Pancreas (tissue), 10 donors: Measurements from ENCODE around the gene MGAT3. TPM values are rescaled to one million over a fixed set of nuclear protein-coding genes. Genes with fewer than 3 reads are reported as not detected.
"Not testable (repeated sequence)": the region's sequence is repeated elsewhere in the genome, so short reads cannot be mapped to it uniquely, and the experiment has no call there.

Experiments used
- ATAC-seq, 4 donors: fragments of 200-7000 bp; cut with Tn5 transposase; one replicate each; pipeline versions ENCODE4 v1.8.0 to v1.9.1; 2020; ENCODE audit warnings: mild to moderate bottlenecking in 4 of 4, moderate library complexity in 4 of 4
- DNase-seq, 6 donors: peaks; one replicate each; pipeline ENCODE4 v3.0.0-alpha.2; 2020
- FAIRE-seq: peaks from 2 replicates; lab custom pipeline; 2012; peaks lifted over from hg19 to GRCh38; lab: Jason Lieb, UNC
- H3K27ac ChIP-seq, 4 donors: fragments of 200-600 bp; sonication (generic); 1 replicate in 3 of 4; 2 replicates in 1 of 4; pipeline versions ENCODE4 v1.5.0 to v1.8.0; 2020
- H3K27me3 ChIP-seq, 4 donors: fragments of 200-600 bp; one replicate each; pipeline ENCODE4 v1.8.0; 2021
- H3K36me3 ChIP-seq, 3 donors: fragments of 200-600 bp; sonication (generic) in 1 of 3; one replicate each; pipeline versions ENCODE4 v1.5.0 to v1.8.0; 2020 to 2021
- H3K4me1 ChIP-seq, 3 donors: fragments of 200-600 bp; one replicate each; pipeline ENCODE4 v1.8.0; 2021
- H3K4me3 ChIP-seq, 4 donors: fragments of 200-600 bp; sonication (generic) in 2 of 4; one replicate each; pipeline versions ENCODE4 v1.5.0 to v1.8.0; 2020 to 2021
- H3K9me3 ChIP-seq, 4 donors: fragments of 200-600 bp; one replicate each; pipeline ENCODE4 v1.8.0; 2021
- WGBS, 2 donors: extraction: QIAGEN DNeasy Blood & Tissue Kit; methylation state at CpG; one replicate each; pipeline ENCODE4 v1.1.7; 2013; 5-methylcytosine and 5-hydroxymethylcytosine counted together
- intact Hi-C, 3 donors: fragments of 100-400 bp; cut with DNase I; formaldehyde crosslinking; loops; one replicate each; pipeline versions ENCODE4 v1.11.1 to v1.14.2; 2022
- polyA plus RNA-seq, 2 donors: library from polyadenylated mRNA; stranded (reverse); fragments of 200-250 nt; gene quantifications; one replicate each; pipeline ENCODE4 v1.2.3, GENCODE V29; 2013
- total RNA-seq, 6 donors: library from RNA; stranded (reverse); fragmentation: NEBNext Ultra II Directional in 4 of 6; extraction: Animal tissue kit (Norgen Biotek cat#: 25700) in 4 of 6; gene quantifications; one replicate each; pipeline versions ENCODE4 v1.2.1 to v1.2.4, GENCODE V29; 2021 to 2023
- TF ChIP-seq, protein P1 (sequence below), 4 donors: fragments of 200-600 bp; sonication (generic) in 3 of 4; IDR thresholded peaks; one replicate each; pipeline versions ENCODE4 v1.5.0 to v1.8.0; 2021; ENCODE audit warnings: antibody characterized with exemption in 4 of 4
- donor health status: healthy with polysubstance abuse.
- donor health status: DM: no; HTN: no; CAD: no; lungs with moderate emphysema.
- donor health status: DM: no; HTN: no; CAD: no.
- donor health status: control.
- donor health status: control.
- donor health status: Bipolar disorder and iron deficiency.
- donor health status: DM: yes; HTN: yes; CAD: no.
- donor health status: DM: no; HTN: no; CAD: no.
- donor health status: DM: no; HTN: no; CAD: no.
- donor health status: DM: yes; HTN: yes; CAD: no.

Gene MGAT3
- total and polyA plus RNA-seq, 8 donors = 1.5 to 4.2 (median 2.2) TPM

GRCh38 chr22:39502789-39503409 is 46.1 kb downstream of the MGAT3 start:
- TF ChIP-seq, protein P1, sequence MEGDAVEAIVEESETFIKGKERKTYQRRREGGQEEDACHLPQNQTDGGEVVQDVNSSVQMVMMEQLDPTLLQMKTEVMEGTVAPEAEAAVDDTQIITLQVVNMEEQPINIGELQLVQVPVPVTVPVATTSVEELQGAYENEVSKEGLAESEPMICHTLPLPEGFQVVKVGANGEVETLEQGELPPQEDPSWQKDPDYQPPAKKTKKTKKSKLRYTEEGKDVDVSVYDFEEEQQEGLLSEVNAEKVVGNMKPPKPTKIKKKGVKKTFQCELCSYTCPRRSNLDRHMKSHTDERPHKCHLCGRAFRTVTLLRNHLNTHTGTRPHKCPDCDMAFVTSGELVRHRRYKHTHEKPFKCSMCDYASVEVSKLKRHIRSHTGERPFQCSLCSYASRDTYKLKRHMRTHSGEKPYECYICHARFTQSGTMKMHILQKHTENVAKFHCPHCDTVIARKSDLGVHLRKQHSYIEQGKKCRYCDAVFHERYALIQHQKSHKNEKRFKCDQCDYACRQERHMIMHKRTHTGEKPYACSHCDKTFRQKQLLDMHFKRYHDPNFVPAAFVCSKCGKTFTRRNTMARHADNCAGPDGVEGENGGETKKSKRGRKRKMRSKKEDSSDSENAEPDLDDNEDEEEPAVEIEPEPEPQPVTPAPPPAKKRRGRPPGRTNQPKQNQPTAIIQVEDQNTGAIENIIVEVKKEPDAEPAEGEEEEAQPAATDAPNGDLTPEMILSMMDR (IDR thresholded peaks at IDR 0.05) = no peak
- Histone ChIP-seq H3K36me3 (peaks cover 0 to 26% (median 10%) of the 10 kb centered on the region in 3 donors), H3K4me1 (peaks cover 8 to 20% (median 9%) of the 10 kb centered on the region in 3 donors), H3K27ac (peak overlapping the region; percentile 38 to 92 (median 86)), H3K4me3 (peak overlapping the region; percentile 83 to 98 (median 96)), H3K9me3 (no peaks in the 10 kb centered on the region), H3K27me3 (no peaks in the 10 kb centered on the region)
- FAIRE-seq (no peak), DNase-seq (peak in 1 of 6 donors; percentile 33), ATAC-seq (peak in 3 of 4 donors; percentile 0 to 2 (median 0))
- intact Hi-C loops = no loop called here
- 3 to 6% methylated on average over 18 of the region's 18 CpGs for WGBS, 2 donors

- 46 to 61% methylated on average over 6 of the region's 6 CpGs for WGBS, 2 donors
- intact Hi-C loops = no loop called here
- Histone ChIP-seq H3K36me3 (peaks cover 0 to 33% (median 10%) of the 10 kb centered on the region in 3 donors), H3K27me3 (no peaks in the 10 kb centered on the region), H3K4me3 (peak overlapping the region in 2 of 4 donors; percentile 94 to 98), H3K27ac (no peak overlapping the region), H3K4me1 (peaks cover 8 to 20% (median 9%) of the 10 kb centered on the region in 3 donors), H3K9me3 (no peaks in the 10 kb centered on the region)
- FAIRE-seq (no peak), DNase-seq (peak in 1 of 6 donors; percentile 0), ATAC-seq (no peak)
- TF ChIP-seq, protein P1 (IDR thresholded peaks at IDR 0.05) = no peak
These were observed 46.8 kb downstream of the MGAT3 start for GRCh38 chr22:39503630-39504029.

GRCh38 chr22:39504071-39504470 is 47.3 kb downstream of the MGAT3 start:
- Histone ChIP-seq H3K4me3 (no peak overlapping the region), H3K36me3 (peaks cover 0 to 36% (median 10%) of the 10 kb centered on the region in 3 donors), H3K9me3 (no peaks in the 10 kb centered on the region), H3K4me1 (peaks cover 8 to 20% (median 9%) of the 10 kb centered on the region in 3 donors), H3K27ac (no peak overlapping the region), H3K27me3 (no peaks in the 10 kb centered on the region)
- ATAC-seq (no peak), DNase-seq (peak in 1 of 6 donors; percentile 44), FAIRE-seq (no peak)
- 87 to 88% methylated on average over 16 of the region's 16 CpGs for WGBS, 2 donors
- TF ChIP-seq, protein P1 (IDR thresholded peaks at IDR 0.05) = no peak
- intact Hi-C loops = no loop called here

- 69 to 87% methylated on average over 10 of the region's 10 CpGs for WGBS, 2 donors
- FAIRE-seq, H3K27me3 ChIP-seq, H3K27ac ChIP-seq, ATAC-seq, H3K4me3 ChIP-seq, H3K9me3 ChIP-seq, H3K4me1 ChIP-seq, intact Hi-C loops: not testable (repeated sequence)
- peaks cover 0 to 48% (median 14%) of the 10 kb centered on the region in 3 donors for H3K36me3 ChIP-seq
- peak in 1 of 6 donors; percentile 23 for DNase-seq
These were observed 50.2 kb downstream of the MGAT3 start for GRCh38 chr22:39507021-39507420.

GRCh38 chr22:39508393-39508792 is 51.6 kb downstream of the MGAT3 start:
- TF ChIP-seq, protein P1 (IDR thresholded peaks at IDR 0.05) = no peak
- H3K27ac ChIP-seq = no peak overlapping the region
- H3K27me3 ChIP-seq = no peaks in the 10 kb centered on the region
- no peak for FAIRE-seq
- no peaks in the 10 kb centered on the region for H3K9me3 ChIP-seq
- ATAC-seq = no peak
- no peak for DNase-seq
- H3K4me3 ChIP-seq = no peak overlapping the region
- peaks cover 4 to 60% (median 24%) of the 10 kb centered on the region in 3 donors for H3K36me3 ChIP-seq
- intact Hi-C loops = no loop called here
- 51 to 52% methylated on average over 4 of the region's 4 CpGs for WGBS, 2 donors
- peaks cover 3 to 6% (median 4%) of the 10 kb centered on the region in 3 donors for H3K4me1 ChIP-seq
